Measurements from ENCODE around the gene RNF224. TPM values are rescaled to one million over a fixed set of nuclear protein-coding genes. Genes with fewer than 3 reads are reported as not detected.

RNF224 gene
- total and polyA plus RNA-seq, 2 of the 13 experiments (the other 11 are each of a cell fraction or from before 2014, with no cell fraction given), result 0.09 TPM; not detected in 1

DNA sequence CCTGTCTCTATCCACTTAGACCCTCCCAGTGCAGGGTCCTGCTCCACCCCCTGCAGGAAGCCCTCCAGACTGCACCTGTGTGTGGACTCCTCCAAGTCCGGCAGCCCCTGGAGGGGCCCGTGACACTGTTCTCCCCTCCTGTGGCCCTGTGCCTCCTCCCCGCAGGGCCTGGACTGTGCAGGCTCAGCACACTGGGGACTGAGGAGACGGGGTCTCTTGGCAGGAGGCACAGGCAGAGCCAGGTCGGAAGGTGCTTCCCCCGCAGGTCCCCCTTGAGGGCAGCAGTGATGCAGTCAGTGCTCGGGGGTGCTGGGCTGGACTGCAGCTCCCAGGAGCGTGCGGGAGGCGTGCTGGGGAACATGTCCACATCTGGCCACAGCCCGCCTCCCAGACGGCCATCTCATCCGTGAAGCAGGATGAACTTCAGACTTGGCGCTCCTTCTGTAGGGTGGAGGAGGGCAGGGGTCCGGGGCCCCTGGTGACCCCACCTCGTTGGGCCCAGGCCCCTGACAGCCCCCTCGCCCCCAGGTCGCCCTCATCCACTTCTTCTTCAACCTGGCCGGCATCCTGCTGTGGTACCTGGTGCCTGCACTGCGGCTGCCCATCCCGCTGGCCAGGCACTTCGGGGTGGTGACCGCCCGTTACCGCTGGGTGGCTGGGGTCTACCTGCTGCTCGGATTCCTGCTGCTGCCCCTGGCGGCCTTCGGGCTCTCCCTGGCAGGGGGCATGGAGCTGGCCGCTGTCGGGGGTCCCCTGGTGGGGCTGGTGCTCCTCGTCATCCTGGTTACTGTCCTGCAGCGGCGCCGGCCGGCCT is 8.3 kb downstream of the RNF224 start (continued):
- TF ChIP-seq, protein P1, sequence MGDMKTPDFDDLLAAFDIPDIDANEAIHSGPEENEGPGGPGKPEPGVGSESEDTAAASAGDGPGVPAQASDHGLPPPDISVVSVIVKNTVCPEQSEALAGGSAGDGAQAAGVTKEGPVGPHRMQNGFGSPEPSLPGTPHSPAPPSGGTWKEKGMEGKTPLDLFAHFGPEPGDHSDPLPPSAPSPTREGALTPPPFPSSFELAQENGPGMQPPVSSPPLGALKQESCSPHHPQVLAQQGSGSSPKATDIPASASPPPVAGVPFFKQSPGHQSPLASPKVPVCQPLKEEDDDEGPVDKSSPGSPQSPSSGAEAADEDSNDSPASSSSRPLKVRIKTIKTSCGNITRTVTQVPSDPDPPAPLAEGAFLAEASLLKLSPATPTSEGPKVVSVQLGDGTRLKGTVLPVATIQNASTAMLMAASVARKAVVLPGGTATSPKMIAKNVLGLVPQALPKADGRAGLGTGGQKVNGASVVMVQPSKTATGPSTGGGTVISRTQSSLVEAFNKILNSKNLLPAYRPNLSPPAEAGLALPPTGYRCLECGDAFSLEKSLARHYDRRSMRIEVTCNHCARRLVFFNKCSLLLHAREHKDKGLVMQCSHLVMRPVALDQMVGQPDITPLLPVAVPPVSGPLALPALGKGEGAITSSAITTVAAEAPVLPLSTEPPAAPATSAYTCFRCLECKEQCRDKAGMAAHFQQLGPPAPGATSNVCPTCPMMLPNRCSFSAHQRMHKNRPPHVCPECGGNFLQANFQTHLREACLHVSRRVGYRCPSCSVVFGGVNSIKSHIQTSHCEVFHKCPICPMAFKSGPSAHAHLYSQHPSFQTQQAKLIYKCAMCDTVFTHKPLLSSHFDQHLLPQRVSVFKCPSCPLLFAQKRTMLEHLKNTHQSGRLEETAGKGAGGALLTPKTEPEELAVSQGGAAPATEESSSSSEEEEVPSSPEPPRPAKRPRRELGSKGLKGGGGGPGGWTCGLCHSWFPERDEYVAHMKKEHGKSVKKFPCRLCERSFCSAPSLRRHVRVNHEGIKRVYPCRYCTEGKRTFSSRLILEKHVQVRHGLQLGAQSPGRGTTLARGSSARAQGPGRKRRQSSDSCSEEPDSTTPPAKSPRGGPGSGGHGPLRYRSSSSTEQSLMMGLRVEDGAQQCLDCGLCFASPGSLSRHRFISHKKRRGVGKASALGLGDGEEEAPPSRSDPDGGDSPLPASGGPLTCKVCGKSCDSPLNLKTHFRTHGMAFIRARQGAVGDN (CRISPR knock-in tag; IDR thresholded peaks at IDR 0.05), result peak; percentile 86
- TF ChIP-seq ZNF775 (CRISPR knock-in tag; IDR thresholded peaks at IDR 0.05; ENCODE audit: borderline replicate concordance) (no peak), PHF8 (CRISPR knock-in tag; IDR thresholded peaks at IDR 0.05) (no peak), E2F5 (CRISPR knock-in tag; conservative IDR thresholded peaks at IDR 0.05) (no peak), ZMAT3 (CRISPR knock-in tag; conservative IDR thresholded peaks at IDR 0.05) (peak; percentile 78; the same call in 1 of the 2 replicates), PCBP2 (optimal IDR thresholded peaks at IDR 0.05; ENCODE audit: low read depth, low read length, poor library complexity, severe bottlenecking) (no peak), MLXIP (CRISPR knock-in tag; IDR thresholded peaks at IDR 0.05; ENCODE audit: borderline replicate concordance) (0 out of 2 replicates have a peak, but pooled peaks have one; percentile 42), U2AF1 (optimal IDR thresholded peaks at IDR 0.05; ENCODE audit: low read depth, low read length) (peak; percentile 26), MAZ (IDR thresholded peaks at IDR 0.05; ENCODE audit: borderline replicate concordance, low read depth, low read length) (no peak), MAZ (CRISPR knock-in tag; IDR thresholded peaks at IDR 0.05; ENCODE audit: low read depth) (peak; percentile 64), ZNF354B (CRISPR knock-in tag; IDR thresholded peaks at IDR 0.05) (peak; percentile 74; the same call in 1 of the 2 replicates), GABPB1 (CRISPR knock-in tag; IDR thresholded peaks at IDR 0.05) (peak; percentile 44), ZNF605 (CRISPR knock-in tag; IDR thresholded peaks at IDR 0.05) (peak; percentile 22; the same call in 1 of the 2 replicates)
- TF ChIP-seq, protein P2, sequence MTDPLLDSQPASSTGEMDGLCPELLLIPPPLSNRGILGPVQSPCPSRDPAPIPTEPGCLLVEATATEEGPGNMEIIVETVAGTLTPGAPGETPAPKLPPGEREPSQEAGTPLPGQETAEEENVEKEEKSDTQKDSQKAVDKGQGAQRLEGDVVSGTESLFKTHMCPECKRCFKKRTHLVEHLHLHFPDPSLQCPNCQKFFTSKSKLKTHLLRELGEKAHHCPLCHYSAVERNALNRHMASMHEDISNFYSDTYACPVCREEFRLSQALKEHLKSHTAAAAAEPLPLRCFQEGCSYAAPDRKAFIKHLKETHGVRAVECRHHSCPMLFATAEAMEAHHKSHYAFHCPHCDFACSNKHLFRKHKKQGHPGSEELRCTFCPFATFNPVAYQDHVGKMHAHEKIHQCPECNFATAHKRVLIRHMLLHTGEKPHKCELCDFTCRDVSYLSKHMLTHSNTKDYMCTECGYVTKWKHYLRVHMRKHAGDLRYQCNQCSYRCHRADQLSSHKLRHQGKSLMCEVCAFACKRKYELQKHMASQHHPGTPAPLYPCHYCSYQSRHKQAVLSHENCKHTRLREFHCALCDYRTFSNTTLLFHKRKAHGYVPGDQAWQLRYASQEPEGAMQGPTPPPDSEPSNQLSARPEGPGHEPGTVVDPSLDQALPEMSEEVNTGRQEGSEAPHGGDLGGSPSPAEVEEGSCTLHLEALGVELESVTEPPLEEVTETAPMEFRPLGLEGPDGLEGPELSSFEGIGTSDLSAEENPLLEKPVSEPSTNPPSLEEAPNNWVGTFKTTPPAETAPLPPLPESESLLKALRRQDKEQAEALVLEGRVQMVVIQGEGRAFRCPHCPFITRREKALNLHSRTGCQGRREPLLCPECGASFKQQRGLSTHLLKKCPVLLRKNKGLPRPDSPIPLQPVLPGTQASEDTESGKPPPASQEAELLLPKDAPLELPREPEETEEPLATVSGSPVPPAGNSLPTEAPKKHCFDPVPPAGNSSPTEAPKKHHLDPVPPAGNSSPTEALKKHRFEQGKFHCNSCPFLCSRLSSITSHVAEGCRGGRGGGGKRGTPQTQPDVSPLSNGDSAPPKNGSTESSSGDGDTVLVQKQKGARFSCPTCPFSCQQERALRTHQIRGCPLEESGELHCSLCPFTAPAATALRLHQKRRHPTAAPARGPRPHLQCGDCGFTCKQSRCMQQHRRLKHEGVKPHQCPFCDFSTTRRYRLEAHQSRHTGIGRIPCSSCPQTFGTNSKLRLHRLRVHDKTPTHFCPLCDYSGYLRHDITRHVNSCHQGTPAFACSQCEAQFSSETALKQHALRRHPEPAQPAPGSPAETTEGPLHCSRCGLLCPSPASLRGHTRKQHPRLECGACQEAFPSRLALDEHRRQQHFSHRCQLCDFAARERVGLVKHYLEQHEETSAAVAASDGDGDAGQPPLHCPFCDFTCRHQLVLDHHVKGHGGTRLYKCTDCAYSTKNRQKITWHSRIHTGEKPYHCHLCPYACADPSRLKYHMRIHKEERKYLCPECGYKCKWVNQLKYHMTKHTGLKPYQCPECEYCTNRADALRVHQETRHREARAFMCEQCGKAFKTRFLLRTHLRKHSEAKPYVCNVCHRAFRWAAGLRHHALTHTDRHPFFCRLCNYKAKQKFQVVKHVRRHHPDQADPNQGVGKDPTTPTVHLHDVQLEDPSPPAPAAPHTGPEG (CRISPR knock-in tag; IDR thresholded peaks at IDR 0.05), result no peak
